Endothelial cell of umbilical vein (primary cell): ENCODE data around the gene SIGLEC6. TPM values are rescaled to one million over a fixed set of nuclear protein-coding genes. Genes with fewer than 3 reads are reported as not detected.

Experiments used
- BruUV-seq: library from RNA; stranded (reverse); fragments of 400-500 nt; replicated peaks from 2 replicates; lab custom pipeline; 2021; lab: Mats Ljungman, UMichigan
- CTCF ChIA-PET: fragments of 300-600, 350-600 bp; sonication (Branson Sonifier 250); formaldehyde crosslinking; loops from one replicate; lab custom pipeline; 2021; ENCODE audit warnings: antibody characterized with exemption, inconsistent platforms; lab: Charles Lee
- POLR2A ChIA-PET: fragments of 300-600, 350-600 bp; sonication (Branson Sonifier 250); formaldehyde crosslinking; loops from one replicate; lab custom pipeline; 2021; ENCODE audit warnings: antibody characterized with exemption, inconsistent platforms; lab: Charles Lee
- DNase-seq: peaks from one replicate; pipeline ENCODE4 v3.0.0-alpha.2; 2011; ENCODE audit warnings: low read depth, low spot score
- FAIRE-seq: peaks from 2 replicates; lab custom pipeline; 2011; peaks lifted over from hg19 to GRCh38; lab: Jason Lieb, UNC
- H2AFZ ChIP-seq: 2 replicates; pipeline ENCODE4 v1.6.0; 2012; ENCODE audit warnings: low read depth, low read length, control low read depth, inconsistent platforms
- H3K27ac ChIP-seq: 2 replicates; pipeline ENCODE4 v1.5.1; 2011; ENCODE audit warnings: low read depth, mild to moderate bottlenecking, control low read depth, low read length, moderate library complexity; ENCODE audit not compliant: insufficient read depth
- H3K27me3 ChIP-seq, 2 experiments: 2 replicates each; pipeline versions ENCODE4 v1.6.0 to v1.6.1; 2011; ENCODE audit warnings: low read length in 2 of 2, mixed read lengths in 1 of 2; ENCODE audit not compliant: control insufficient read depth in 2 of 2, insufficient read depth in 2 of 2
- H3K36me3 ChIP-seq, 2 experiments: 2 replicates in 1 of 2; 3 replicates in 1 of 2; pipeline ENCODE4 v1.5.1; 2011; ENCODE audit warnings: low read length in 2 of 2, mild to moderate bottlenecking in 1 of 2, moderate library complexity in 1 of 2; ENCODE audit not compliant: control insufficient read depth in 2 of 2, insufficient read depth in 2 of 2; ENCODE audit errors: extremely low read depth in 1 of 2
- H3K4me1 ChIP-seq: 3 replicates; pipeline ENCODE4 v1.5.1; 2011; ENCODE audit warnings: mild to moderate bottlenecking, low read length; ENCODE audit not compliant: control insufficient read depth, insufficient read depth; ENCODE audit errors: extremely low read depth
- H3K4me2 ChIP-seq: 2 replicates; pipeline ENCODE4 v1.6.1; 2011; ENCODE audit warnings: low read length, control low read depth, mixed read lengths; ENCODE audit not compliant: insufficient read depth
- H3K4me3 ChIP-seq, 3 experiments: fragments of 200-600 bp in 1 of 3; sonication (generic), shearing (Covaris generic) in 1 of 3; replicated peaks in 1 of 3; 2 replicates each; pipeline ENCODE4 v1.5.1; 2011 to 2016; ENCODE audit warnings: control low read depth in 3 of 3, low read length in 3 of 3, mild to moderate bottlenecking in 2 of 3, inconsistent platforms in 1 of 3, low read depth in 1 of 3, moderate library complexity in 1 of 3; ENCODE audit not compliant: insufficient read depth in 1 of 3
- H3K79me2 ChIP-seq: 2 replicates; pipeline ENCODE4 v1.6.0; 2012; ENCODE audit warnings: low read length, inconsistent platforms; ENCODE audit not compliant: control insufficient read depth, insufficient read depth
- H3K9ac ChIP-seq: replicated peaks from 2 replicates; pipeline ENCODE3; 2011; ENCODE audit warnings: low read length, control low read depth; ENCODE audit not compliant: insufficient read depth; ENCODE audit errors: extremely low read depth
- H3K9me1 ChIP-seq: replicated peaks from 3 replicates; pipeline ENCODE4 v1.6.0; 2011; ENCODE audit warnings: mild to moderate bottlenecking, low read length; ENCODE audit not compliant: control insufficient read depth, insufficient read depth; ENCODE audit errors: extremely low read depth
- H3K9me3 ChIP-seq: replicated peaks from 2 replicates; pipeline ENCODE4 v1.5.1; 2012; ENCODE audit warnings: low read length, inconsistent platforms; ENCODE audit not compliant: control insufficient read depth, insufficient read depth
- H4K20me1 ChIP-seq: replicated peaks from 2 replicates; pipeline ENCODE3; 2011; ENCODE audit warnings: mild to moderate bottlenecking, low read length; ENCODE audit not compliant: control insufficient read depth, insufficient read depth; ENCODE audit errors: extremely low read depth
- EZH2 ChIP-seq: IDR thresholded peaks from 2 replicates; pipeline ENCODE4 v1.6.1; 2012; ENCODE audit warnings: borderline replicate concordance, low read depth, mild to moderate bottlenecking, moderate library complexity, low read length, inconsistent platforms; ENCODE audit not compliant: severe bottlenecking
- FOS ChIP-seq: IDR thresholded peaks from 2 replicates; pipeline ENCODE4 v1.6.1; 2011; ENCODE audit warnings: mild to moderate bottlenecking, low read length, moderate library complexity, borderline replicate concordance; ENCODE audit not compliant: insufficient read depth
- GATA2 ChIP-seq: IDR thresholded peaks from 2 replicates; pipeline ENCODE4 v1.7.0; 2011; ENCODE audit warnings: low read depth, mild to moderate bottlenecking, moderate library complexity, mixed read lengths, low read length; ENCODE audit not compliant: insufficient read length, insufficient read depth
- JUN ChIP-seq: IDR thresholded peaks from 2 replicates; pipeline ENCODE4 v1.6.1; 2011; ENCODE audit warnings: borderline replicate concordance, low read depth; ENCODE audit not compliant: insufficient read length, insufficient read depth
- MYC ChIP-seq: IDR thresholded peaks from one replicate; pipeline ENCODE4 v1.6.1; 2011; ENCODE audit warnings: mild to moderate bottlenecking, low read depth, low read length
- POLR2A ChIP-seq: IDR thresholded peaks from 2 replicates; pipeline ENCODE4 v1.6.1; 2012; ENCODE audit warnings: low read depth, mild to moderate bottlenecking, control low read depth, low read length
- POLR2AphosphoS5 ChIP-seq: IDR thresholded peaks from 2 replicates; pipeline ENCODE4 v1.6.1; 2012; ENCODE audit warnings: low read depth, mild to moderate bottlenecking, control low read depth, low read length, moderate library complexity; ENCODE audit not compliant: insufficient read depth
- dilution Hi-C: fragments of 300-500 bp; cut with MboI; formaldehyde crosslinking; loops from one replicate; pipeline ENCODE4 v1.15.0; 2019; ENCODE audit warnings: low sequenced_read_pairs; ENCODE audit not compliant: extremely low pct_ligation_motif_present
- intact Hi-C: fragments of 100-400 bp; cut with micrococcal nuclease; formaldehyde crosslinking; loops from one replicate; pipeline ENCODE4 v1.10.0; 2022
- polyA plus RNA-seq, 4 experiments: library from polyadenylated mRNA; depleted of rRNA in 3 of 4; stranded (reverse) in 3 of 4; unstranded in 1 of 4; fragments of >200 nt; gene quantifications; 2 replicates each; pipeline versions ENCODE4 v1.2.1 to v1.2.3, GENCODE V29; 2011 to 2012; ENCODE audit warnings: missing spikeins in 1 of 4
- total RNA-seq: library from RNA; stranded (reverse); gene quantifications from 2 replicates; pipeline ENCODE4 v1.2.3, GENCODE V29; 2021
- TF ChIP-seq, protein P1 (sequence below): IDR thresholded peaks from 2 replicates; pipeline ENCODE4 v1.6.1; 2011; ENCODE audit not compliant: insufficient read depth, insufficient read length
- TF ChIP-seq, protein P2 (sequence below), 2 donors: IDR thresholded peaks; 1 replicate in 1 of 2; 2 replicates in 1 of 2; pipeline ENCODE4 v1.5.1; 2011; ENCODE audit warnings: low read length in 2 of 2, mild to moderate bottlenecking in 2 of 2, moderate library complexity in 2 of 2, control low read depth in 1 of 2, inconsistent platforms in 1 of 2, low read depth in 1 of 2; ENCODE audit not compliant: insufficient read depth in 1 of 2; ENCODE audit errors: extremely low read depth in 1 of 2

The SIGLEC6 gene
- total and polyA plus RNA-seq, 2 donors (not counting 3 experiments of a cell fraction or from before 2014, with no cell fraction given), result not detected

DNA sequence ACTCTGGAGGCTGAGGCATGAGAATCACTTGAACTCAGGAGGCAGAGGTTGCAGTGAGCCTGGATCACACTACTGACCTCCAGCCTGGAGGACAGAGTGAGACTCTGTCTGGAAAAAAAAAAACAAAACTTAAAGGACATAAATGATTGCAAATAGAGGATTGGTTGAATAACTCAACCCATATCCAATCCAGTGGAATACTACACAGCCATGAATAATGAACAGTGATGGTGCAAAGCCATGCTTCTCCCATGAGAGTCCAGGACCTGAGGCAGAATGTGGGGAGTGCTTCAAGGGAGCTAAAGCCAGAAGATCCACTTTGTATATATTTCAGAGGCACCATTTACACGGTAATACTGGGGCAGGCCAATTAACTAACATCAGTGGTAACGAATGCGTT lies 55.3 kb downstream of the SIGLEC6 start:
- POLR2A ChIA-PET, result no interaction called here
- intact Hi-C loops, result no loop called here
- no peaks in the 10 kb centered on the region for H3K9me1 ChIP-seq
- no TSS peak for BruUV-seq
- no peak overlapping the region for H3K9ac ChIP-seq
- H2AFZ ChIP-seq, result no peak overlapping the region
- peaks cover 4% of the 10 kb centered on the region for H3K4me1 ChIP-seq
- no peak overlapping the region for H3K27ac ChIP-seq
- H4K20me1 ChIP-seq, result no peaks in the 10 kb centered on the region
- H3K9me3 ChIP-seq, result no peaks in the 10 kb centered on the region
- DNase-seq, result no peak
- TF ChIP-seq GATA2, result no peak
- TF ChIP-seq POLR2A, result no peak
- TF ChIP-seq FOS, result no peak
- TF ChIP-seq, protein P1, sequence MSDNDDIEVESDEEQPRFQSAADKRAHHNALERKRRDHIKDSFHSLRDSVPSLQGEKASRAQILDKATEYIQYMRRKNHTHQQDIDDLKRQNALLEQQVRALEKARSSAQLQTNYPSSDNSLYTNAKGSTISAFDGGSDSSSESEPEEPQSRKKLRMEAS, result no peak
- TF ChIP-seq JUN, result no peak
- TF ChIP-seq POLR2AphosphoS5, result no peak
- TF ChIP-seq, protein P2, sequence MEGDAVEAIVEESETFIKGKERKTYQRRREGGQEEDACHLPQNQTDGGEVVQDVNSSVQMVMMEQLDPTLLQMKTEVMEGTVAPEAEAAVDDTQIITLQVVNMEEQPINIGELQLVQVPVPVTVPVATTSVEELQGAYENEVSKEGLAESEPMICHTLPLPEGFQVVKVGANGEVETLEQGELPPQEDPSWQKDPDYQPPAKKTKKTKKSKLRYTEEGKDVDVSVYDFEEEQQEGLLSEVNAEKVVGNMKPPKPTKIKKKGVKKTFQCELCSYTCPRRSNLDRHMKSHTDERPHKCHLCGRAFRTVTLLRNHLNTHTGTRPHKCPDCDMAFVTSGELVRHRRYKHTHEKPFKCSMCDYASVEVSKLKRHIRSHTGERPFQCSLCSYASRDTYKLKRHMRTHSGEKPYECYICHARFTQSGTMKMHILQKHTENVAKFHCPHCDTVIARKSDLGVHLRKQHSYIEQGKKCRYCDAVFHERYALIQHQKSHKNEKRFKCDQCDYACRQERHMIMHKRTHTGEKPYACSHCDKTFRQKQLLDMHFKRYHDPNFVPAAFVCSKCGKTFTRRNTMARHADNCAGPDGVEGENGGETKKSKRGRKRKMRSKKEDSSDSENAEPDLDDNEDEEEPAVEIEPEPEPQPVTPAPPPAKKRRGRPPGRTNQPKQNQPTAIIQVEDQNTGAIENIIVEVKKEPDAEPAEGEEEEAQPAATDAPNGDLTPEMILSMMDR (IDR thresholded peaks at IDR 0.05; ENCODE audit: extremely low read depth in 1 of 2, insufficient read depth in 1 of 2, low read depth in 1 of 2, low read length in 2 of 2), result no peak
- TF ChIP-seq MYC, result no peak
- no peak for TF ChIP-seq EZH2
- no peak overlapping the region for H3K4me3 ChIP-seq
- H3K4me2 ChIP-seq, result no peak overlapping the region
- H3K36me3 ChIP-seq, result no peaks in the 10 kb centered on the region
- no peaks in the 10 kb centered on the region for H3K79me2 ChIP-seq
- CTCF ChIA-PET, result interaction anchor here (0.7 to 10.3 kb wide), 4 partner anchors 23 to 302 kb away, joined by 3 to 414 read pairs (median 46); no protein-coding TSS in a partner anchor
- H3K27me3 ChIP-seq, result no peaks in the 10 kb centered on the region
- no peak for FAIRE-seq
- dilution Hi-C loops, result no loop called here
